CD4-positive, alpha-beta T cell treated with Interferon gamma for 1 hour (primary cell): ENCODE measurements around the gene HRK.

Experiments
- DNase-seq: peaks from one replicate; pipeline ENCODE4 v3.0.0-alpha.2; 2020

Gene HRK

GRCh38 chr12:116881325-116881876 lies at the start of gene HRK:
HRK (minus strand) TSS chr12:116881441; CDS start chr12:116881307, 134 bp downstream.
- no peak for DNase-seq

- no peak for DNase-seq
Measured at GRCh38 chr12:116929885-116930284, 48.6 kb upstream of the HRK start.

- DNase-seq = no peak
Measured at GRCh38 chr12:116928504-116928903, 47.3 kb upstream of the HRK start.

- no peak for DNase-seq
Measured at GRCh38 chr12:116927244-116927940, 46.2 kb upstream of the HRK start.

GRCh38 chr12:116926283-116927243 lies 45.3 kb upstream of the HRK start:
- DNase-seq = no peak

GRCh38 chr12:116924558-116925453 lies 43.6 kb upstream of the HRK start:
- peak; percentile 48 for DNase-seq

- no peak for DNase-seq
Measured at GRCh38 chr12:116922194-116922897, 41.1 kb upstream of the HRK start.

GRCh38 chr12:116920939-116921338 lies 39.7 kb upstream of the HRK start:
- no peak for DNase-seq

- DNase-seq = no peak
Measured at GRCh38 chr12:116919706-116920485, 38.7 kb upstream of the HRK start.

- DNase-seq = no peak
Measured at GRCh38 chr12:116919247-116919661, 38.0 kb upstream of the HRK start.

- no peak for DNase-seq
Measured at GRCh38 chr12:116918464-116918863, 37.2 kb upstream of the HRK start.

GRCh38 chr12:116916714-116917114 lies 35.5 kb upstream of the HRK start:
- DNase-seq = peak; percentile 72

GRCh38 chr12:116916122-116916521 lies 34.9 kb upstream of the HRK start:
- DNase-seq = no peak

- DNase-seq = no peak
Measured at GRCh38 chr12:116915326-116915725, 34.1 kb upstream of the HRK start.

GRCh38 chr12:116910645-116911451 lies 29.6 kb upstream of the HRK start, which contains the start of gene FBXW8:
FBXW8 (plus strand) TSS chr12:116910950; CDS start chr12:116911038, 88 bp downstream.
- peak; percentile 62 for DNase-seq

GRCh38 chr12:116910280-116910644 lies 29.0 kb upstream of the HRK start:
- no peak for DNase-seq

- DNase-seq = no peak
Measured at GRCh38 chr12:116906285-116906684, 25.0 kb upstream of the HRK start.

- no peak for DNase-seq
Measured at GRCh38 chr12:116903818-116904217, 22.6 kb upstream of the HRK start.

GRCh38 chr12:116901612-116902011 lies 20.4 kb upstream of the HRK start:
- no peak for DNase-seq

GRCh38 chr12:116898669-116899068 lies 17.4 kb upstream of the HRK start:
- no peak for DNase-seq
